Vagina (tissue), 2 donors: ENCODE results near the gene NUP98.

Experiments used
- CTCF ChIP-seq, 3 experiments: fragments of 450-650 bp in 2 of 3; fragments of 200-600 bp in 1 of 3; sonication (generic) in 1 of 3; IDR thresholded peaks; one replicate each; pipeline ENCODE4 v1.5.1; 2017 to 2019; ENCODE audit warnings: antibody characterized with exemption in 3 of 3, mild to moderate bottlenecking in 2 of 3, moderate library complexity in 2 of 3
- POLR2A ChIP-seq, 2 donors: fragments of 450-650 bp; IDR thresholded peaks; one replicate each; pipeline ENCODE4 v1.6.1; 2017; ENCODE audit warnings: antibody characterized with exemption in 2 of 2, mild to moderate bottlenecking in 2 of 2, moderate library complexity in 2 of 2

- TF ChIP-seq CTCF (IDR thresholded peaks at IDR 0.05) (no peak), POLR2A (IDR thresholded peaks at IDR 0.05) (no peak)
These were observed 24.2 kb downstream of the NUP98 start for GRCh38 chr11:3773180-3773579.
